Activated CD4-positive, alpha-beta T cell treated with anti-CD3 and anti-CD28 coated beads, Interleukin-2, amount 10 ng/mL, durations not matched to agents 7 days and 5 days (primary cell): ENCODE results near the gene RNF220. TPM values are rescaled to one million over a fixed set of nuclear protein-coding genes. Genes with fewer than 3 reads are reported as not detected.

Source experiments
- CTCF ChIA-PET: fragments of 350-600 bp; sonication (Branson Sonifier 250); formaldehyde crosslinking; loops from one replicate; lab custom pipeline; 2021; ENCODE audit warnings: antibody characterized with exemption; lab: Charles Lee
- POLR2A ChIA-PET: fragments of 350-600 bp; sonication (Branson Sonifier 250); formaldehyde crosslinking; loops from one replicate; lab custom pipeline; 2021; ENCODE audit warnings: antibody characterized with exemption; lab: Charles Lee
- DNase-seq: peaks from one replicate; pipeline ENCODE4 v3.0.0-alpha.2; 2020
- H3K27ac Mint-ChIP-seq: one replicate; pipeline ENCODE4 v1.8.0; 2021; ENCODE audit warnings: mild to moderate bottlenecking, moderate library complexity, mixed read lengths
- H3K27me3 Mint-ChIP-seq: one replicate; pipeline ENCODE4 v1.8.0; 2021; ENCODE audit warnings: mixed read lengths
- H3K36me3 Mint-ChIP-seq: one replicate; pipeline ENCODE4 v1.8.0; 2021; ENCODE audit warnings: low read depth, mixed read lengths
- H3K4me1 Mint-ChIP-seq: one replicate; pipeline ENCODE4 v1.8.0; 2021; ENCODE audit warnings: mixed read lengths
- H3K4me3 Mint-ChIP-seq: one replicate; pipeline ENCODE4 v1.8.0; 2021; ENCODE audit warnings: mild to moderate bottlenecking, moderate library complexity, mixed read lengths
- H3K9me3 Mint-ChIP-seq: one replicate; pipeline ENCODE4 v1.8.0; 2021; ENCODE audit warnings: mixed read lengths
- total RNA-seq, 2 experiments: library from RNA; stranded (reverse); gene quantifications; one replicate each; pipeline ENCODE4 v1.2.3, GENCODE V29; 2021

Gene RNF220
- total RNA-seq, 2 experiments from 2014 or later = 82.9 to 88.4 TPM

DNA sequence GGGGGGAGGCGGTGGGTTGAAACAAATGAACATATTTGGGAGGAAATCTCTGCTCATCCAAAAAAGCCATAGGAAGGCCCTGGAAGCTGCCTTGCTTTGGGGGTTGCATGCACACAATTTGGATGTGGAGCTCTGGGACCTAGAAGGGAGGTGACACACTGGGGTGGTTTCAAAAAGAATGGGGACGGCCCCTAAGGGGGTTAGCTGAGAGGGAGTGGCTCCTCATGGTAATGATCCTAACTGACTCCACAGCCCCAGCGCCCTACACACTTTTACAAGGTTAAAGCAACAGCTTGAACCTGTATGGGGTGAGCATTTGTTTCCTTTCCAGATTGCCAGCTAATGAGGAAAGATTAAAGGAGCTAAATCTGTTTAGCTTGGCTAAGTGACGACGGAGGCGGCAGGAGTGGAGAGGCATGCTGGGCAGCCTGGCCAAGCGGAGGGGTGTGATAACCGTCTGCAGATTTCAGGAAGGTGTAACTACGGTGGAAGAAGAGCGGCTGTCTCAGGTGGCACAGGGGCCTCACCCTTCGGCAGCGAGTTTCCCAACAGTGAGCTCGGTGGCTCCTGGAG is 107.3 kb downstream of the RNF220 start:
- Mint-ChIP-seq H3K27me3 (peaks cover 32% of the 10 kb centered on the region), H3K4me3 (no peak overlapping the region), H3K4me1 (peaks cover 6% of the 10 kb centered on the region), H3K36me3 (no peaks in the 10 kb centered on the region), H3K27ac (no peak overlapping the region), H3K9me3 (no peaks in the 10 kb centered on the region)
- ChIA-PET POLR2A (no interaction called here), CTCF (interaction anchor here (1.5 kb wide), 2 partner anchors 9 to 33 kb away, joined by 3 to 4 read pairs; no protein-coding TSS in a partner anchor)
- no peak for DNase-seq

DNA sequence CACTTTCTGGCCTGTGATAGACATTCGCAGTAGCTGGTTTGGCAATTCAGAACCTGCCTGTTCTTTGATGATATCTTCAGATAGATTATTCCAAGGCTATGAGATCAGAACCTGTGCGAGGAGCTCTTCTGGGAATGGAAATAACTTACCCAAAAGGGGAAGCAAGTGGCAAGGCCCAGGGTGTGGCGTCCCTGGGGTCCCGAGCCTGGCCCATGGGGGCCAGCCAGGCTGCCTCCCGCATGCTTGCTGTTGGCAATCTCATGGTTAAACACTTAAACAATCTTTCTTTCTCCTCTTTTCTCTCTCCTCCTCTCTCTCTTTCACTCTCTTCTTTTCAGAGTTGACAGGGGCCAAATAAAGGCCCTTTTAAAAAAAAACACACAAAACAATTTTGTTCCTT is 108.1 kb downstream of the RNF220 start:
- Mint-ChIP-seq H3K27ac (no peak overlapping the region), H3K9me3 (no peaks in the 10 kb centered on the region), H3K4me3 (no peak overlapping the region), H3K36me3 (no peaks in the 10 kb centered on the region), H3K4me1 (peaks cover 6% of the 10 kb centered on the region), H3K27me3 (peaks cover 33% of the 10 kb centered on the region)
- ChIA-PET CTCF (interaction anchor here (1.5 kb wide), 2 partner anchors 8 to 33 kb away, joined by 3 to 4 read pairs; no protein-coding TSS in a partner anchor), POLR2A (no interaction called here)
- no peak for DNase-seq

DNA sequence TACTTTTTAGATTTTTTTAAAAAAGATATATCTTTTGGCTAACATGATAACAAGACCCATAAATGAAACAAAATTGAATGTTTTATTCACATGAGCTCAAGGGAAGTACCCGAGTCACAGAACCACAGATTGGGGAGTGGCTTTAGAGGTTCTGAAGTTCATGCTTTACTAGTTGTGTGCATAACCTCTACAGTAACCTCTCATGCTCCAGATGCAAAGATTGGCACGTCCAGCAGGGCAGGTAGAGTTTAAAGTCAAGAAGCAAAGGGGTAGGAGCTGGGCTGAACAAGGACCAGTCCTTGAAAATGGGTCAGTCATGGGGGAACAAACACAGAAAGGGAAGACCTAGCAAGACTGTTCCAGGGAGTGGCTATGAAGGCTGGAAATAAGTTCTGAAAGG is 109.6 kb downstream of the RNF220 start:
- no peaks in the 10 kb centered on the region for H3K9me3 Mint-ChIP-seq
- DNase-seq = no peak
- ChIA-PET POLR2A (no interaction called here), CTCF (interaction anchor here (1.4 kb wide), 1 partner anchor 81 kb away, joined by 3 read pairs; no protein-coding TSS in a partner anchor)
- peaks cover 33% of the 10 kb centered on the region for H3K27me3 Mint-ChIP-seq
- no peak overlapping the region for H3K27ac Mint-ChIP-seq
- no peaks in the 10 kb centered on the region for H3K36me3 Mint-ChIP-seq
- peaks cover 6% of the 10 kb centered on the region for H3K4me1 Mint-ChIP-seq
- no peak overlapping the region for H3K4me3 Mint-ChIP-seq

DNA sequence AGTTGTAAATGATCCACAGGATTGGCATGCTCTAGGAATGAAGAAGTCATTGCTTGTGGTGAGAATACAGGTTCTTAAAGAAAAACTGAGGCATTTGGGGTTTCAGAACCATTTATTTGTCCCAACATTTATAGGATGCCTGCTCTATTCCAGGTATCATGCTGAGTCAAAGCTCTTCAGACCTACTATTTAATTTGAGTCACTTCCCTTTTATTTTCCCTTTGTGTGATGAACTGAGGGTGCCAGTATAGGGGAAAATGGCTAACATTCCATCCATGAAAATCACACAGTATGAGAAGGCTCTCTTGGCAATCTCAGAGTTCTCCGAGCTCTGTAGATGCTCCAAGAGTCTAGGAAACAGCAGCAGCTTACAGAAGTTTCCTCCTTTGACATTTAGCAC is 110.4 kb downstream of the RNF220 start:
- no peak overlapping the region for H3K4me3 Mint-ChIP-seq
- H3K36me3 Mint-ChIP-seq = no peaks in the 10 kb centered on the region
- ChIA-PET POLR2A (no interaction called here), CTCF (interaction anchor here (1.4 kb wide), 1 partner anchor 80 kb away, joined by 3 read pairs; no protein-coding TSS in a partner anchor)
- H3K9me3 Mint-ChIP-seq = no peaks in the 10 kb centered on the region
- no peak overlapping the region for H3K27ac Mint-ChIP-seq
- DNase-seq = no peak
- H3K4me1 Mint-ChIP-seq = peaks cover 6% of the 10 kb centered on the region
- peaks cover 36% of the 10 kb centered on the region for H3K27me3 Mint-ChIP-seq

DNA sequence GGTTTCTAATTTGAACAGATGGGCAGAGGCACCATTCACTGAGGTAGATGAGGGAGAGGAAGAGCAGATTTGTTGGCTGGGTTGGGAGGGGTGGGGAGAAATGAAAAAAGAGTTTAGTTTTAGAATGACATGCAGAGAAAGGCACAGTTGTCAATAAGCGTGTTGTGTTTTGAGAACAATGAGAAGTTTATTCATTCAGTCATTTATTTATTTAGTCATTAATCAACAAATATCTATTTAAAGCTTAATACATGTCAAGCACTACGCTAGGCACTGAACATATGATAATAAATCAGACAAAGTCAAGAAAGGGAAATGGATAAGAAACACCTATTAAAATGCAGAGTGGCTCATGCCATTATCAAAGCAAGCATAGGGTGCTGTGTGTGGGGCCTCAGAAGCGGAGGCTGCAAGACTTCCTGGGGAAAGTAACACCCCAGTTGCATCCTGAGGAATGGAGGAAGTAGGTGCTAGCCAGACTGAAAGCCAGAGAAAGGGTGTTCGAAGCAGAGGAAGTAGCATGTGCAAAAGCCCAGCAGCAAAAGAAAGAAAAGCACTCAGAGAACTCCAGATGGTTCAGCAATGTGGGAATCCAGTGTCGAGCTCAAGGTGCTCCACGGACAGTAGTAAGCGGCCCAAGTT is 114.1 kb downstream of the RNF220 start:
- Mint-ChIP-seq H3K27me3 (peaks cover 27% of the 10 kb centered on the region), H3K27ac (no peak overlapping the region), H3K4me3 (no peak overlapping the region), H3K9me3 (no peaks in the 10 kb centered on the region), H3K4me1 (no peaks in the 10 kb centered on the region), H3K36me3 (no peaks in the 10 kb centered on the region)
- ChIA-PET CTCF (no interaction called here), POLR2A (no interaction called here)
- no peak for DNase-seq

DNA sequence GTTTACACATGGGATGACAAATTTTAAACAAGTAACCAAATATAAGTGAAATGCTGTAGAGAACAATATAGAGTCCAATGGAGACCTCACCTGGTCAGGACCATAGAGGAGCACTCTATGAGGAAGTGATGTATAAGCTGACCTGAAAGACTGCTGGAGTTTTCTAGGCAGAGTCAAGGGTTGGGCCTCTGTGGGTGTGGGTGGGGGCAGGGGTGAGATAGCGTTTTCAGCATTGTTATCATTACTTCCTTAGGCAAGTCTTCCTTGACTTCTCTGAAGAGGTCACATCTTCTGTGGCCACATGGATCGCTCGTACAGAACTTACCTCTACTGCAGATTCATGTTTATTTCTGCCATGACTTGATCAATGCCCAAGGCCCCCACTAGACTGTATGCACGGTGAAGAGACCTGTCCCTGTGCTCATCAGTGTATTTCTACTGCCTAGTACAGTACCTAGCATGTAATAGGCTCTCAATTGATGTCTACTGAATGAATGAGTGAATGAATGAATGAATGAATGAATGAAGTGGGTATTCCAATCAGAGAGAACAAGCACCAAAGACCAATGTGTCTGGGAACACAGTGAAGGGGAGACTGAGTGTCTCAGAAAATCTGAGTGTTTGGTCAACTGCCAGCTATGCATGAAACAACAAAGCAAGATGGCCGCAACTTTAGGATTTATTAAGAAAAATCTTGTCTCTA is 116.5 kb downstream of the RNF220 start:
- H3K27me3 Mint-ChIP-seq = peaks cover 12% of the 10 kb centered on the region
- H3K36me3 Mint-ChIP-seq = no peaks in the 10 kb centered on the region
- no peak overlapping the region for H3K27ac Mint-ChIP-seq
- no peak for DNase-seq
- H3K4me1 Mint-ChIP-seq = no peaks in the 10 kb centered on the region
- H3K9me3 Mint-ChIP-seq = no peaks in the 10 kb centered on the region
- ChIA-PET CTCF (interaction anchor here (1.5 kb wide), 1 partner anchor 9 kb away, joined by 3 read pairs; no protein-coding TSS in a partner anchor), POLR2A (no interaction called here)
- no peak overlapping the region for H3K4me3 Mint-ChIP-seq

DNA sequence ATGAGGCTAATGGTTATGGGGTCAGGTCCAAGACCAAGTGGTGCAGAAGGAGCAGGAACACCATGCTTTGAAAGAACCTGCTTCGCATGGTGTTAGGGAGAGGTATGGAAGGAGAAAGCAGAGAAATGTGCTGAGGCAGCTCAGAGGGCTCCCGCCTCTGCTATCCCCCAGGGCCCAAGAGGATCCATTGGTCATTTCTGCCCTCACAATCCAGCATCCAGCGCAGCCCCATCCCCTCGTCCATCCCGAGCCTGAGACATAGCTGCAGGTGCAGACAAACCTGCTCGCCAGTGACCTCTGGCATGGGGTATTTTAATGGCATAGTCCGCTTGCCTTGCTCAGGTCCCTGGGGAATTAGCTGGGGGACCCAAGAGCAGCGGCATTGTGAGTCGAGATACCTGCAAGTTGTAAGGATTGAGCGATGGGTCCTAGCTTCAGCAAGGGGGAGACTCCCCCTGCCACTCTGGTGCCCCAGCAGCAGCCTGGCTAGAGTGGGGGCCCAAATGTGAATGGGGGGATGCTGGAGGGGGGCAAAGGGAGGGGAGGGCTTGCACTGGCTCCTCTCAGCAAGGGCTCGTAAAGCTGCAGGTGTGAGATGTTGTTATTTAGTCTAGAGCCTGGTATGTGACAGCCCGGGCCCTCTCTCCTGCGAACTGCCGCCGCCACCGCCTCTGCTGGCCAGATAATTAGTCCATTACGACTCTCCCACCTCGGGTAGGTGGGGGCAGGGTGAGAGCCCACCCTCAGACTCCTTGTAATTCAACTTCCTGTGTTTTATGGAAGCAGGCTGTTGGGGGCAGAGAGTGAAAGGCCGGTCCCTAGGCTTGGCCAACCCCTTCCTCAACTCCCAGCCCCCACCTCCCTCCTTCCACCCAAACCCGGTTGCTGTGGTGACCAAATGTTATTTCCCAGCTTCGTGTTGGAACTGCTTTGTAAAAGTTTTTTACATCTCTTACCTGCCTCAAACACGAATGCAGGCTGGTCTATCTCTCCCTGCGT is 118.8 kb downstream of the RNF220 start:
- ChIA-PET POLR2A (interaction anchor here (0.7 kb wide), 1 partner anchor 8 kb away, joined by 3 read pairs; no protein-coding TSS in a partner anchor), CTCF (no interaction called here)
- no peak overlapping the region for H3K4me3 Mint-ChIP-seq
- DNase-seq = no peak
- no peaks in the 10 kb centered on the region for H3K9me3 Mint-ChIP-seq
- H3K4me1 Mint-ChIP-seq = no peaks in the 10 kb centered on the region
- H3K36me3 Mint-ChIP-seq = no peaks in the 10 kb centered on the region
- H3K27me3 Mint-ChIP-seq = peaks cover 2% of the 10 kb centered on the region
- no peak overlapping the region for H3K27ac Mint-ChIP-seq

DNA sequence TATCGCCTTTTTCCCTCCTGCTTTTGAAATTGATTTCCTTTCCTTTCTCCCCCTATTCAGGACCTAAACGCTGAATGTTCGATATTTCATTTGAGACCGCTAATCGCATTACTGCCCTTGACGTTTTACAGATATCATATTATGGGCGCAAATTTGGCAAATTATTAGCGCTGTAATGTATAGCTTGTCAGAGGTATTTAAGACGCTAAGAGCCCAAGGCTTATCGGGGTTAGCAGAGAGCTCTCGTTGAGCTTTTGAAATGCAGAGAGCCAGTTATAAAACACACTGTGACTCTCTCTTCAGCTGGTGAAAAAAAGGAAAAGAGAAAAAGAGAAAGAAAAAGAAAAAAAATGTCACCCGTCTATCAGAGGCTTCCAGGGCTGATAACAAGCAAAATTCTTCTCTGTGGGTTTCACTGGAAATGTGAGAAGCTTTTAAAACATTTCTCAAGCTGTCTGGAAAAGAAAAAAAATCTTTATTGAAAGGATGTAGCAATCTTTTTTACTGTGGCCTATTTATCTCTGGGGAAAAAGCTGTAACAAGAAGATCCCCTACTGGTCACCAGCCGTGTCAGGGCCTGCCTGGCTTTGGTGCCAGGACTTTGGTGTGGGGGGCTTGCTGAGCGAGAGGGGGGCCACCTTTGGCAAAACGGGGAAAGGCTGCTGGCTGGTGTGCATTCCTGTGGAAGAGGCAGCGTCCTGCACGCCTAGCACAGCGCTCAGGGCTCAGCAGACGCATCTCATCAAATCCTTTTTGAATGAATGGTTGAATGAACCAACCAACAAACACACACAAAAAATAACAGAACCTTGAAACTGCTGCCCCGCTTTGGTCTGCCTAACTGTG is 119.8 kb downstream of the RNF220 start:
- Mint-ChIP-seq H3K36me3 (no peaks in the 10 kb centered on the region), H3K27ac (no peak overlapping the region), H3K9me3 (no peaks in the 10 kb centered on the region), H3K4me3 (no peak overlapping the region), H3K27me3 (peaks cover under 1% of the 10 kb centered on the region), H3K4me1 (no peaks in the 10 kb centered on the region)
- DNase-seq = no peak
- ChIA-PET POLR2A (interaction anchor here (0.7 kb wide), 1 partner anchor 9 kb away, joined by 3 read pairs; no protein-coding TSS in a partner anchor), CTCF (no interaction called here)

DNA sequence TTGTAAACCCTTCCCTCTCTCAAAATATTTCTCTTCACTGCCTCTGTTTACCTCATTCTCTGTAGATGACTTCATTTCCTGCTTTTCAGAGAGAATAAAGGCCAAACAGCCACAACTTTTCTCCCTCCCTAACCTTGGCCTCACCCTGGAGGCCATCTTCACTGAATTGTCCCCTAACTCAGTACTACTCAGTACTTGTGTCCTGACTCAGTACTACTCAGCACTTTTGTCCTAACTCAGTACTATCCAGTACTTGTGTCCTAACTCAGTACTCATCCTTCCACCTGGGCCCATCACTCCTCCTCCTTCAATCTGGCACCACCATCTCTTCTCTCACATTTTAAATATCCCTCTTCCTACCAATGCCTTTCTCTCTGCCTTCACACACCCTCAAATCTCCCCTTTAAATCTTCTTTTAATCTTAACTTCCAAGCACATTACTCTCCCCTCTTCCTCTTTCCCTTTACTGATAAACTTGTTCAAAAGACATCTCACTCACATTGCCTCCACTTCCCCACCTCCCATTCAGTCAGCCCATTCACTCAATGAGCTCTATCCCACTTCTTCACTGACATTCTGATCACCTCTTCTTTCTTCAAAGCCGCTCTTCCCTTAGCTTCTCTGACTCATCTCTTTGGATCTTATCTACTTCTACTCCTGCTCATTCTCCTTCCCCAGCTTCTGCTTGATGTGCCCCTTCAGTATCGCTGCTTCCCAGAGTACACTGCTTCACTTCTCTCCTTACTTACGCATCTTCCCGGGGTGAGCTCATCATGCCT is 121.4 kb downstream of the RNF220 start:
- Mint-ChIP-seq H3K4me1 (no peaks in the 10 kb centered on the region), H3K9me3 (no peaks in the 10 kb centered on the region), H3K4me3 (no peak overlapping the region), H3K27ac (no peak overlapping the region), H3K27me3 (no peaks in the 10 kb centered on the region), H3K36me3 (no peaks in the 10 kb centered on the region)
- ChIA-PET CTCF (no interaction called here), POLR2A (no interaction called here)
- no peak for DNase-seq

DNA sequence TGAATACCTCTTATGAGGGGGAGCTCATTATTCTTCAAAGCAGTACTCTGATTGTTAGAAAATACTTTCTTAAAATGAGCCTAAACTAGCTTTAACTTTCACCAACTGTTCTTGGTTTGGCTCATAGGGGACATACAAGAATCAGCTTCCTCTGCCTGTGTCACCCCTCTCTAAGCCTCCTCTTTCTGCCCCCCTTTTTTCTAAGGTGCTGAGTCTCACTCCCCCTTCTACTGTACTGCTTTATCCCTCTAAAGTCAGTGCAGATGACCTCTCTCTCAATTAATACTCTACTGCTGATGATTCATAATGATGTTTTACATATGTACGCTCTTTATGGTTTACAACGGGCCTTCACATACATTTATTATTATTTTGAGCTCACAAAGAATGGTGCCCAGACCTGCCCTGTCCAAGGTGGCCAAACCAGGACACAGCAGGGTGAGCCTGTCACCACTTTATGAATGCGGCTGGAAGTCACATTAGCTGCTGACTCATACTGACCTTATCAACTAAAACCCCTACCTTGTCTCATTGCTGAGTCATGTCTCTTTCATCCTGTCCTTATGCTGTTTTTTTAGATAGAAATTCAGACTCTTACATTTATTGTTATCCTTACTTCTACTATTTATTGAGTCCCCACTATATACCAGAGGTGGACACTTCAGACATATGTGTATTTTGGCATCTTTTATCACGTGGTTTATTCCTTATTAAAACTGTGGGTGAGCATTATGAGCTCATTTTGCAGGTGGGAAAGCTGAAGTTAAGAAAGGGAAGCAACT is 126.9 kb downstream of the RNF220 start:
- POLR2A ChIA-PET = no interaction called here
- H3K4me1 Mint-ChIP-seq = peaks cover 5% of the 10 kb centered on the region
- H3K27me3 Mint-ChIP-seq = peaks cover 6% of the 10 kb centered on the region
- H3K27ac Mint-ChIP-seq = no peak overlapping the region
- H3K36me3 Mint-ChIP-seq = no peaks in the 10 kb centered on the region
- CTCF ChIA-PET = interaction anchor here (1.3 to 1.9 kb wide), 2 partner anchors 61 to 77 kb away, joined by 3 to 4 read pairs; no protein-coding TSS in a partner anchor
- H3K9me3 Mint-ChIP-seq = no peaks in the 10 kb centered on the region
- no peak overlapping the region for H3K4me3 Mint-ChIP-seq
- no peak for DNase-seq
